Inflammatory macrophage treated with lipopolysaccharide for 4 hours (primary cell): ENCODE measurements around the gene SPRR1B.
"Not testable (repeated sequence)": the region's sequence is repeated elsewhere in the genome, so short reads cannot be mapped to it uniquely, and the experiment has no call there.

Source experiments
- DNase-seq: peaks from one replicate; pipeline ENCODE4 v3.0.0-alpha.2; 2020

SPRR1B gene

GRCh38 chr1:153040950-153041631 is 10.1 kb downstream of the SPRR1B start, which contains the start of gene SPRR2D:
Gene SPRR2D, minus strand, starts transcription at chr1:153041120. Its CDS starts 774 bp downstream, at chr1:153040346.
- DNase-seq, result no peak

DNA sequence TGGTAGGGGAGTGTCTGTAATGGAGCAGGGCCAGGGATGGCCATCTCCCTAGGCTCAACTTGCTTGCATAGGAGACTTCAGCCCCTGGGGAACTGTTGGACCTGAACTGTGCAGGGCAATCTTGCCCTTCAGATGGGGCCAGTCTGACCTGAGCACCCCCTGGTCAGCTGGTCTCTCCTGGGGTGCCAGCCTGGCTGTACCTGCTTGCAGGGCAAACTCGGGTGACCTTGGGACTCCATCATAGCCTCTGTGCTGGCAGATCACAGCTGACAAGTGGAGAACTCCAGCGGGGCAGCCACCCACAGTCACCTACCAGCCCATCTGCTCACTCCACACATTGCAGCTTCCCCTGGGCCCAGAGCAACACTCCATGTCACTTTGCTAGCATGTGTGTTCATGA is 18.2 kb downstream of the SPRR1B start:
- no peak for DNase-seq

DNA sequence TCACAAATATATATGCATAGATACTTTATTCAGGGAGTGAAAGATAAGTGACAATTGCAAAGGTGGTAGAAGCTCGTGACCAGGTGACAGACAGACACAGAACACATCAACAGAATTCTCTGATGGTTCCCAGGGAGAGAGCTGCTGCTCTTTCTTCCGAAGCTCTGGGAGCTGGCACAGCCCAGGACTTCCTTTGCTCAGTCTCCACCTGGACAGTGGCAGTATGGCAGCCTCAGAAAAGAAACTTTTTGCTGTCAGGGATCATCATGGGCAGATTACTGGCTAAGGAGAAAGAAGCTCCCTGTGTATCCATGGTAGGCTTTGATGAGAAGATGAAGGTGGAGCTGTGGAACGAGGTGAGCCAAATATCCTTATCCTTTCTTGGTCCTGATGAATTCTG is 25.1 kb downstream of the SPRR1B start:
- not testable (repeated sequence) for DNase-seq

DNA sequence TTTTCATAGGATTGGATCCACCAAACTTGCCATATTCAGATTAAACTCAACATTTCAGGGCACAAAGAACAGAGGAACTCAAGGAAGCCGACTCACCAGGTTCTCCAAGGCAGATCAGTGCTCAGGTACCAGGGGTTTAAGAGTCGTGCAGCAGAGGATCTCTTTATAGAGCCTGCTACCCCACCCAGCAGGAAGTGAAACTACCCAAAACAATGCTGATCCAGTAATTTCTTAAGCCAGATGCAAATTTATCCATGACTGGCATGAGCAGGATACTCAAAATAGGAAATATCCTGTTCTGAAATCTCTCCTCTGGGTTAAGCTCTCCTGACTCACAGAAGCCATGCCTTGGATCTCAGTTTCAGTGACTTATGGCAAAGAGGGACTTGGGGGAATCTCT is 26.4 kb downstream of the SPRR1B start, which contains the start of gene SPRR2A:
SPRR2A (minus strand) TSS at position 138 of the 400 bp plus-strand sequence. CDS start 777 bp downstream, outside the sequence.
- DNase-seq, result peak; percentile 1

DNA sequence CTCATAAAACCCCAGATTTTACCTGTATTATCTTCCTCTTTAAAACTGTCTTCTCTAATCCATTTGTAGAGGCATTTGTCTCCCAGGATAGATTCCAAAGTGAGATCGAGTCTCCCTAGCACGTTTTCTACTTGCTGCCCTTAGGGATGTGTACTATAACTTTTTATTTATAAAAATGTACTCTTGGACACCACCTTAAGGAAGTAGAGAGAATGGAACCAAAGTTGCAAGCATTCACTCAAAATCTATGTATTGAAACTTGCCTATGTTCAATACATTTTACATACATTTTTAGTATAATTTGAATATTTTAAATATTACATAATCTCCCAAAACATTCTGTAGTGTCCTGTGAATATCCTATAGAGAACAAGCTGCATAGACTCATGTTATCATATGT is 27.2 kb downstream of the SPRR1B start:
- DNase-seq, result no peak

DNA sequence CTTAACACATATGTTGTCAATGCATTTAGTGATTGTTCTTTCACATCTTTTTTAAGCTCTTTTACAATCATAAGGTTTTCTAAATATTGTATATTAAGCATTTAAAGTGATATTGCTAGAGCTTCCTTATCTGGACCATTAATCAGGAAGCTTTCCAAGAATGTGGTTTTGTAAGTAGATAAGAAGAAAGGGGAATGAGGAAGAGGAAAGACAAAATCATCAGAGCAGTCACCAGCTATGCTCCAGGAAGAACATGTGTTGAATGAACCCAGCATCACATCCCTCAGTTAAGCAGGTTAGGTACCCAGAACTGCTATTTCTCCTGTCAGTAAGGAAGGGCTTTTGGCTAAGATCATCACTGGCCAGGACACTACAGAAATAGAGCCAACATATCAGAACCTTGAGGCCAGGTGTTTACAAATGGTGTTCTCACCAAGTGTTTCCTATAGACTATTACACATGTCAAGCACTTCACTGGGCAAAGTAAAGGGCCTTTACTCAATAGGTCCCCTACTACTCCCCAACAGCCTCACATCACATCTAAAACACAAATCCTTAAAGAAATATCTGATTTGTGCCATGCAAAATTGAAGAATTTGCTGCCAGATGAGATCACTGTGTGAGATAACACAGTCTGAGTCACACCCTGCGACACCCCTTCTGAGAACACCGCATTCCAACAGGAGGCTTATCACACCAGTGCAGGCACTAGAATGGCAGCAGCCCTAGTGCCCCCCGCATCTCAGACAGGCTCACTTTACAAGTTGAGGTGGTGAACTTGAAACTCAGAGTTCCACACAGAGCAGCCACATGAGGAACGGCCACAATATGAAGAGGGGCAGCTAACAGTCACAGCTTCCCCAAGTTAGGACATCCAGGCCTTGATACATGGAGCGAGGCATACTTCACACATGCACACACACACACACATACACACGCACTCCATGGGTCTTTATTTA is 28.1 kb downstream of the SPRR1B start:
- no peak for DNase-seq

GRCh38 chr1:153070243-153070642 is 39.2 kb downstream of the SPRR1B start:
- no peak for DNase-seq

DNA sequence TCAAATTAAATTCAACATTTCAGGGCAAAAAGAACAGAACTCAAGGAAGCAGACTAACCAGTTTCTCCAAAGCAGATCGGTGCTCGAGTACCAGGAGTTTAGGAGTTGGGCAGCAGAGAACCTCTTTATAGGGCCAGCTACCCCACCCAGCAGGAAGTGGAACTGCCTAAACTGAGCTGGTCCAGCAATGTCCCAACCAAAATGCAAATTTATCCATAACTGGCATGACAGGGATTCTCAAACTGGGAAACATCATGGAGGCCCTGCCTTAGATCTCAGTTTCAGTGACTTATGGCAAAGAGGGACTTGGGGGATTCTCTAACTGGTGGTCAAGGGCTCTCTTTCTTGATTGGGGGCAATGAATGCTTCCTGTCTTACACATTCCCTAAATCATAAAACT is 40.5 kb downstream of the SPRR1B start, which contains the start of gene SPRR2B:
SPRR2B (minus strand) TSS at position 101 of the 400 bp plus-strand sequence. CDS start 772 bp downstream, outside the sequence.
- no peak for DNase-seq

- no peak for DNase-seq
Observed at GRCh38 chr1:153072806-153073726, 42.1 kb downstream of the SPRR1B start.

DNA sequence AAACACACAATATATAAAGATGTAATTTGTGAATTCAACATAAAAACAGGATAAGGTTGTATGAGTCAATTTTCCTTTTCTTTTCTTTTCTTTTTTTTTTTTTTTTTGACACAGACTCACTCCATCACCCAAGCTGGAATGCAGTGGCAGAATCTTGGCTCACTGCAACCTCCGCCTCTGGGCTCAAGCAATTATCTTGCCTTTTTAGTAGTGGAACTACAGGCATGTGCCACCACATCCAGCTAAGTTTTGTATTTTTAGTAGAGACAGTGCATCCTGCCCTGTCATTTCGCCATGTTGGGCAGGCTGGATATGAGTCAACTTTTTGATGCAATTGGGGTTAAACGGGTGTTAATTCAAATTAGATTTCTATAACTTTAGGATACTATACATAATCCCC is 50.7 kb downstream of the SPRR1B start:
- no peak for DNase-seq
